Retina (tissue), 1 donor: Measurements from ENCODE around the gene SPNS1.
"Not testable (repeated sequence)": the region's sequence is repeated elsewhere in the genome, so short reads cannot be mapped to it uniquely, and the experiment has no call there.

Source experiments
- DNase-seq: peaks from one replicate; pipeline ENCODE4 v3.0.0-alpha.2; 2016

Gene SPNS1

GRCh38 chr16:28990375-28991040 is 15.9 kb downstream of the SPNS1 start:
- DNase-seq, result no peak

GRCh38 chr16:28991687-28992086 is 17.1 kb downstream of the SPNS1 start:
- DNase-seq, result no peak

DNA sequence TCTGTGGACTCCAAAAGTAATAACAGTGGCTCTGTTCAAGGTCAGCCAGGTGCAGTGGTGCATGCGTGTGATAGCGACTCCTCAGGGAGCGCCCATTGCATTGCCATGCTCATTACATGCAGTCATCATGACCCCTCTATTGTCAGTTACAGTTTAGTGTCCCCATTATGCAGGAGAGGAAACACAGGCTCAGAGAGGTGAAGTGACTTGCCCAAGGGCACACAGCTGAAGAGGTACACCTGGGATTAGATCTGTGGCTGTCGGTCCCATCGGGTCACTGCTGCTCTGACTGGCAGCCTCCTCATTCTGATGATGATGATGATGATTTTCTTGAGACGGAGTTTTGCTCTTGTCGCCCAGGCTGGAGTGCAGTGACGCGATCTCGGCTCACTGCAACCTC is 17.9 kb downstream of the SPNS1 start:
- DNase-seq, result no peak

DNA sequence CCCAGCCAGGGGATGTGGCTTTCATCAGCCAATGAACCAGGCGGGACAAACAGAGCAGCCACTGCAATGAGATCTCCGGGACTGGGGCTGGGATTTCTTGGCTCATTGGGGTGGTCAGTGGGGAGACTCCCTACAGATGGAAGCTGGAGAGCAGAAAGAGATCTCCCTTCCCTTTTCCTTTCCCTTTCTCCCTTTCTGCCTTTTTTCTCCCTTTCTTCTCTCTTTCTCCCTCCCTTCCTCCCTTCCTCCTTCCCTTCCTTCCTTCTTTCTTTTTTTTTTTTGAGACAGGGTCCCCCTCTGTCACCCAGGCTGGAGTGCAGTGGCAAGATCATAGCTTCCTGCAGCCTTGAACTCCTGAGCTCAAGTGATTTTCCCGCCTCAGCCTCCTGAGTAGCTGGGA is 24.3 kb downstream of the SPNS1 start:
- no peak for DNase-seq

DNA sequence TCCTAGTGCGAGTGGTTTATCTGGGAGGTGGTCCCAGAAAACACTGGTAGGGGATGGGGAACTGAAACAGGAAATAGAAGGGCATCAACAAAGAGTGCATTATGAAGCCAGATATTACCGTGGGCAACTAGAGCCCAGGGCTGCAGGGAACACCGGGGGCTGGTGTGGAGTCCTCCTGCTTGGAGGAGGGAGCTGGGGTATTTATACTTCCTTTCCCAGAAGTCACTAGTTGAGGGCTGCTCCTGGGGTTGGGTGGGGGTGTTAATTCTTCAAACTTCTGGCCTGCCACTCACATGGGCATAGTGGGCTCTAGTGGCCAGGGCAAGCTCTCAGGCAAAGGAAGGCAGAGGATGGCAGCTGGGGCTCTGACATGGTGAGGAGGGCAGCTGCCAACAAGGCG is 25.0 kb downstream of the SPNS1 start:
- no peak for DNase-seq

DNA sequence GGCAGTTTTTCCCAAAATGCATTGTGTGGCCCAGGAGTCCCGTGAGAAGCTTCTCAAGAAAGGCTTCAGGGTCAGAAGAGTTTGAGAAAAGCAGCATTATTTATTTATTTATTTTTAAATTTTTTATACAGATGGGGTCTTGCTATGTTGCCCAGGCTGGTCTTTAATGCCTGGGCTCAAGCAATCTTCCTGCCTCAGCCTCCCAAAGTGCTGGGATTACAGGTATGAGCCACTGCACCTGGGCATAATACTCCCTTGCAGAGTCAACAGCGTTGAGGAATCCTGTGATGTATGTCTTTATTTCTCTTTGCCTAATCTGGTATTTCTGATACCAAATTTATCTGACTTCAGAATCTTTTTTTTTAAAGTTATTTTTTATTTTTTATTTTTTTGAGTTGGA is 25.4 kb downstream of the SPNS1 start:
- no peak for DNase-seq

DNA sequence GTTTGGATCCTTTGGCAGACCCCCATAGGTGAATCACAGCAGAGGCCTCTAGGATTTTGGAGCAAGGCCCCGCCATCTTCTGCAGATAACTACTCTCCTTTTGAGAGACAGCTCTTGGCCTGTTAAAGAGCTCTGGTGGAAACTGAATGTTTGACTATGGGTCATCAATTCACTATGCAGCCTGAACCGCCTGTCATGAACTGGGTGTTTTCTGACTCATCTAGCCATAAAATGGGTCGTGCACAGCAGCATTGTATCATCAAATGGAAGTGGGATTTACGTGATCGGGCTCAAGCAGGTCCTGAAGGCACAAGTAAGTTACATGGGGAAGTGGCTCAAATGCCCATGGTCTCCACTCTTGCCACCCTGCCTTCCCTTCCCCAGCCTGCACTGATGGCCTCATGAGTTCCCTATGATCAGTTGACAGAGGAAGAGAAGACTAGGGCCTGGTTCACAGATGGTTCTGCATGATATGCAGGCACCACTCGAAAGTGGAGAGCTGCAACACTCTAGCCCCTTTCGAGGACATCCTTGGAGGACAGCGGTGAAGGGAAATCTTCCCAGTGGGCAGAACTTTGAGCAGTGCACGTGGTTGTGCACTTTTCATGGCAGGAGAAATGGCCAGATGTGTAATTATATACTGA is 30.0 kb downstream of the SPNS1 start:
- DNase-seq, result not testable (repeated sequence)

GRCh38 chr16:29007730-29008593 is 33.4 kb downstream of the SPNS1 start:
- DNase-seq, result no peak

GRCh38 chr16:29009050-29009837 is 34.7 kb downstream of the SPNS1 start:
- no peak for DNase-seq

DNA sequence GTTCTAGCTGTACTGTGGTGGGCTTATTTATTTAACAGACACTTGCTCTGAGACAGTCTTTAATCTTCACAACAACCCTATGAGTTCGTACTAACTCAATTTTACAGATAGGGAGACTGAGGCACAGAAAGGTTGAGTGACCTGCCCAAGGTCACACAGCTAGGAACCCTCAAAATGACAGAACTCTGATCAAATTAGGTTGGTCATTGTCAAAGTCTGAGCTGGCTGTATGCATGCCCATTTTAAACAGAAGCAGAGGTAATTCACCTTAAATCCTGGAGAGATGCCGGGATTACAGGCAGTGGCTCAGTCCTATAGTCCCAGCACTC is 35.2 kb downstream of the SPNS1 start:
- no peak for DNase-seq

DNA sequence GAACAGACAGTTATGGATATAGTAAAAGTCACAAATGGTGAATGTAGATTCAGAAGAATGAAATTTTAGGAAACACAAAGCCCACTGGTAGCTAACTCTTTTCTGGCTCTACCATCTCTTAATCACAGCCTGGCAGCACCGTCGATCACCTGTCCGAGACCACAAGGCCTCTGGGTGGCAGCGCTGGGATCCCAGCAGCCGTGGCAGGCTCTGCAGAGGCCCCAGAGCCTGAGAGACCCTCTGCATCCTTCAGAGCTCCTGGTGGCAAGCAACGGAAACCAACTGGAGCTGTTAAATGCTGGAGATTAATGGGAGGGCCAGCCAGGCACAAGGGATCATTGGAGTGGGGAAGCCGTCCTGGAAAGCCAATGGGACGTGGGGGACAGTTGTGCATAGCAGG is 36.5 kb downstream of the SPNS1 start:
- no peak for DNase-seq

DNA sequence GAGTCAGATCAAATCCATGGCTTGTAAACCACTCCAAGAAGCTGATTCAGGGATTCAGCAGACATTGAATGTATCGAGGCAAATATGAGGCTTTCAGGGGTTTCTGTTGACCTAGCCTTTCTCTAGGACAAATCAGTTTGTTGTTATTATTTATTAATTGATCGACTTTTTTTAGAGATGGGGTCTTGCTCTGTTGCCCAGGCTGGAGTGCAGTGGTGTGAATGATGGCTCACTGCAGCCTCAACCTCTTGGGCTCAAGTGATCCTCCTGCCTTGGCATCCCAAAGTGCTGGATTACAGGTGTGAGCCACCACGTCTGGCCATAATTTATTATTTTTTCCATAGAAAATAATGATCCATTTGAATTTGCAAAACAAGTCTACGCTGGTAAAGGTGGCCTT is 37.3 kb downstream of the SPNS1 start:
- DNase-seq, result no peak

- no peak for DNase-seq
Observed at GRCh38 chr16:29012913-29013553, 38.5 kb downstream of the SPNS1 start.

DNA sequence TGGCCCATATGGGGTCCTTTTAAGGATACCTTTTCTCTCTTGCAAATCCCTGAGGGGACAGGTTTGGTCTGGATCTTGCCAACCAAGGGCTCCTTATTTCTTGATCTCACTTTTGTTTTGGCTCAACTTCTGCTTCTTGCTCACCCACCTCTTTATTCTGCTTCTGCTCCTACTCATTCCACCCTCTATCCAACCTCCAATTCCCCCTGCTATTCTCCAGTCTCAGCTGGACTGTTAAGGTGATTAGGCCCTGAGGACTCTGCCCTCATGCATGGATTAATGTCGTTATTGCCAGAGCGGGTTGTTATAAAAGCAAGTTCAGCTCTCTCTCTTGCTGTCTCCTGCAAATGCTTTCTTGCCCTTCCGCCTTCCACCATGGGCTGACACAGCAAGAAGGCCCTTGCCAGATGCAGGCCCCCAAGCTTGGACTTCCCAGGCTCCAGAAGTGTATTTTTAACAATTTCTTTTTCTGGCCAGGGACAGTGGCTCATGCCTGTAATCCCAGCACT is 40.0 kb downstream of the SPNS1 start:
- no peak for DNase-seq

GRCh38 chr16:29022196-29022595 is 47.6 kb downstream of the SPNS1 start:
- DNase-seq, result no peak

GRCh38 chr16:29023279-29024277 is 49.0 kb downstream of the SPNS1 start:
- DNase-seq, result no peak

DNA sequence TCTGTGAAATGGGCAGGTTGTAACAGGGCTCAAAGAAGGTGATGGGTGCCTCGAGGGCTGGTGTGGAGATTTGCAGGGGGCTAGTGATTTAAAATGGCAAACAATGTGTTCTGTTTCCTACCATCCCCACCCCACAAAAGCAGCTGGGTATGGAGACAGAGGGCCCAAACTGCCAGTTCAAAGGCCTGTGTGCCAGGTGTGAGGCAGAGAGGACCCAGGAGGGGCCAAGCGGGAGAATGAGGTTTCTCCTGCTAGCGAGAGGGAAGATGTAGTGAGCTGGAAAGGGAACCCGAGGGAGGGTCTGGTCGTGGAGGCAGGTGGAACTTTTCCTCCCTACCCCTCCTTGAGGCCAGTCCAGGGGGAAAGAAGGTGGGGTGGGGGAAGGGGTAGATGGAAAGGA is 49.7 kb downstream of the SPNS1 start:
- DNase-seq, result no peak

DNA sequence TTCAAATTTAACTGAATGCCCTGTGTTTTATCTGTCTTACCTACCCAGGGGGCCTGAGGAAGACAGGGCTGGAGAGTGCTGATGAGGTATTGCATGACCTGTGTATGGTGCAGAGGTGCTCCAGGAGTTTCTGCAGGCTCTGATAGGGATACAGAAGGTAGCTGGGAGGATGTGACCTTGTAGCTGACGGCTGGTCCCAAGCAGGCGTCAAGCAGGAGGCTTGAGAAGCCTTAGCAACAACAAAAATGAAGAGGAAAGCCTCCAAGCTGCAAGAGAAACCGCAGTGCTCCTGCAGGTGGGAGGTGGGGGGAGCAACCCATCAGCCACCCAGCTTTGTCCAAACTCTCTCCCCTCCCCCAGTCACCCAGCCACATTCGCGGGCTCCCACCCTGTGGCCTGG is 50.6 kb downstream of the SPNS1 start:
- DNase-seq, result no peak

DNA sequence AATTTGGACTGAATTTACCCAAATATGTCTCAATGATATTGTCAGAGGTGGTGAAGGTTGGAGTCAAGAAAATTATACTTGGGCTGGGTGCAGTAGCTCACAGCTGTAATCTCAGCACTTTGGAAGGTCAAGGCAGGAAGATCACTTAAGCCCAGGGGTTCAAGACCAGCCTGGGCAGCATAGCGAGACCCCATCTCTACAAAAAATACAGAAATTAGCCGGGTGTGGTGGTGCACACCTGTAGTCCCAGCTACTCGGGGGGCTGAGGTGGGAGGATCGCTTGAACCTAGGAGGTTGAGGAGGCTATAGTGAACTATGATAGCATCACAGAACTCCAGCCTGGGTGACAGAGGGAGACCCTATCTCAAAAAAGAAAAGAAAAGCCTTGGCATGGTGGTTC is 51.2 kb downstream of the SPNS1 start:
- DNase-seq, result no peak

- no peak for DNase-seq
Observed at GRCh38 chr16:29028457-29029167, 54.0 kb downstream of the SPNS1 start.
